IMR-90 (cell line): ENCODE results near the gene CMTM8. TPM values are rescaled to one million over a fixed set of nuclear protein-coding genes. Genes with fewer than 3 reads are reported as not detected.

ENCODE experiments used
- ATAC-seq: fragments of 200-7000 bp; cut with Tn5 transposase; 2 replicates; pipeline ENCODE4 v1.9.1; 2020; ENCODE audit warnings: low read depth, mild to moderate bottlenecking, moderate library complexity
- BruUV-seq: library from RNA; stranded (reverse); fragments of 400-500 nt; replicated peaks from 2 replicates; lab custom pipeline; 2021; lab: Mats Ljungman, UMichigan
- CTCF ChIA-PET: fragments of 300-600 bp; formaldehyde crosslinking; extraction: SDS; loops from one replicate; lab custom pipeline; 2021; ENCODE audit warnings: antibody characterized with exemption; lab: Yijun Ruan, JAX
- POLR2A ChIA-PET: fragments of 300-600 bp; sonication (Branson Sonifier 250); formaldehyde crosslinking; loops from one replicate; lab custom pipeline; 2022; ENCODE audit warnings: antibody characterized with exemption; ENCODE audit not compliant: unreplicated experiment; lab: Charles Lee
- DNase-seq: peaks from one replicate; pipeline ENCODE4 v3.0.0; 2013
- H2AFZ ChIP-seq: replicated peaks from 2 replicates; pipeline ENCODE3; 2013; ENCODE audit warnings: low read length, mild to moderate bottlenecking; ENCODE audit not compliant: poor library complexity
- H2AK5ac ChIP-seq: 2 replicates; pipeline ENCODE4 v1.6.1; 2013; ENCODE audit warnings: low read depth, low read length, inconsistent platforms
- H2AK9ac ChIP-seq: replicated peaks from 2 replicates; pipeline ENCODE3; 2013; ENCODE audit warnings: mild to moderate bottlenecking, low read depth, low read length, moderate library complexity; ENCODE audit not compliant: poor library complexity
- H2BK120ac ChIP-seq: 2 replicates; pipeline ENCODE4 v1.6.1; 2013; ENCODE audit warnings: low read depth, low read length, inconsistent platforms
- H2BK15ac ChIP-seq: 3 replicates; pipeline ENCODE4 v1.6.1; 2013; ENCODE audit warnings: low read depth, low read length, inconsistent platforms
- H2BK20ac ChIP-seq: 2 replicates; pipeline ENCODE4 v1.6.1; 2013; ENCODE audit warnings: low read depth, mild to moderate bottlenecking, inconsistent platforms, low read length, moderate library complexity
- H2BK5ac ChIP-seq: 2 replicates; pipeline ENCODE4 v1.6.1; 2013; ENCODE audit warnings: mild to moderate bottlenecking, low read depth, low read length, inconsistent platforms; ENCODE audit not compliant: poor library complexity, severe bottlenecking
- H3K14ac ChIP-seq: replicated peaks from 2 replicates; pipeline ENCODE4 v1.6.1; 2013; ENCODE audit warnings: low read depth, low read length, inconsistent platforms
- H3K18ac ChIP-seq: 2 replicates; pipeline ENCODE4 v1.6.1; 2013; ENCODE audit warnings: low read depth, low read length, control low read depth
- H3K23ac ChIP-seq: 2 replicates; pipeline ENCODE4 v1.6.1; 2013; ENCODE audit warnings: low read depth, low read length, inconsistent platforms
- H3K27ac ChIP-seq: 2 replicates; pipeline ENCODE4 v1.5.1; 2013; ENCODE audit warnings: mild to moderate bottlenecking, control low read depth, low read length; ENCODE audit not compliant: insufficient read depth
- H3K27me3 ChIP-seq: 2 replicates; pipeline ENCODE4 v1.6.1; 2013; ENCODE audit warnings: low read length; ENCODE audit not compliant: control insufficient read depth, insufficient read depth
- H3K36me3 ChIP-seq: 2 replicates; pipeline ENCODE4 v1.6.1; 2013; ENCODE audit warnings: low read length, mixed read lengths; ENCODE audit not compliant: control insufficient read depth, insufficient read depth
- H3K4ac ChIP-seq: 2 replicates; pipeline ENCODE4 v1.6.1; 2013; ENCODE audit warnings: low read depth, low read length, inconsistent platforms
- H3K4me1 ChIP-seq: 2 replicates; pipeline ENCODE4 v1.6.1; 2013; ENCODE audit warnings: low read length, mixed read lengths; ENCODE audit not compliant: control insufficient read depth, insufficient read depth
- H3K4me2 ChIP-seq: 2 replicates; pipeline ENCODE4 v1.6.1; 2013; ENCODE audit warnings: low read depth, mild to moderate bottlenecking, control low read depth, low read length, moderate library complexity
- H3K4me3 ChIP-seq: 2 replicates; pipeline ENCODE4 v1.5.1; 2013; ENCODE audit warnings: low read depth, mild to moderate bottlenecking, control low read depth, low read length, moderate library complexity; ENCODE audit not compliant: insufficient read depth
- H3K56ac ChIP-seq: 2 replicates; pipeline ENCODE4 v1.6.1; 2013; ENCODE audit warnings: low read length, inconsistent platforms; ENCODE audit not compliant: insufficient read depth; ENCODE audit errors: extremely low read depth
- H3K79me1 ChIP-seq, 2 experiments: 2 replicates each; pipeline ENCODE4 v1.6.1; 2013; ENCODE audit warnings: low read length in 2 of 2, inconsistent platforms in 1 of 2, low read depth in 1 of 2
- H3K9ac ChIP-seq: 2 replicates; pipeline ENCODE4 v1.6.1; 2013; ENCODE audit warnings: low read depth, low read length, control low read depth
- H3K9me1 ChIP-seq: 2 replicates; pipeline ENCODE4 v1.6.1; 2013; ENCODE audit warnings: low read length, inconsistent platforms; ENCODE audit not compliant: insufficient read depth
- H3K9me3 ChIP-seq: 2 replicates; pipeline ENCODE4 v1.6.1; 2013; ENCODE audit warnings: low read length; ENCODE audit not compliant: control insufficient read depth, insufficient read depth
- H4K20me1 ChIP-seq: 2 replicates; pipeline ENCODE4 v1.6.1; 2013; ENCODE audit warnings: low read length, inconsistent platforms; ENCODE audit not compliant: insufficient read depth
- H4K5ac ChIP-seq: 2 replicates; pipeline ENCODE4 v1.6.1; 2013; ENCODE audit warnings: mild to moderate bottlenecking, low read depth, low read length, control low read depth
- H4K8ac ChIP-seq, 2 experiments: 2 replicates each; pipeline ENCODE4 v1.6.1; 2013; ENCODE audit warnings: low read depth in 2 of 2, low read length in 2 of 2, control low read depth in 1 of 2, inconsistent platforms in 1 of 2
- H4K91ac ChIP-seq: 2 replicates; pipeline ENCODE4 v1.6.1; 2013; ENCODE audit warnings: low read depth, low read length, inconsistent platforms; ENCODE audit not compliant: insufficient read depth
- BHLHE40 ChIP-seq: fragments of 150-350 bp; IDR thresholded peaks from 2 replicates; pipeline ENCODE4 v1.6.1; 2016; ENCODE audit warnings: mild to moderate bottlenecking, low read depth, low read length
- MXI1 ChIP-seq: IDR thresholded peaks from 2 replicates; pipeline ENCODE4 v1.6.1; 2012; ENCODE audit warnings: low read depth, mild to moderate bottlenecking, low read length, moderate library complexity, borderline replicate concordance
- RAD21 ChIP-seq: IDR thresholded peaks from 2 replicates; pipeline ENCODE4 v1.6.1; 2012; ENCODE audit warnings: low read length, improper control_type of control experiment
- WGBS, 2 experiments: methylation state at CpG; one replicate each; pipeline versions ENCODE4 v1.1.5 to v1.1.7; 2013; ENCODE audit warnings: missing lambda C conversion rate in 2 of 2; ENCODE audit not compliant: insufficient read length in 1 of 2; ENCODE audit errors: extremely low coverage in 2 of 2; 5-methylcytosine and 5-hydroxymethylcytosine counted together
- dilution Hi-C: fragments of 300-500 bp; cut with HindIII; formaldehyde crosslinking; loops from one replicate; pipeline ENCODE4 v1.14.3; 2018; ENCODE audit warnings: low sequenced_read_pairs; ENCODE audit not compliant: unreplicated experiment
- in situ Hi-C: fragments of 300-500 bp; cut with MboI; formaldehyde crosslinking; loops from 3 replicates; pipeline ENCODE4 v1.14.3; 2019; ENCODE audit warnings: low sequenced_read_pairs, inconsistent platforms, mixed read lengths
- intact Hi-C: fragments of 100-400 bp; cut with micrococcal nuclease; formaldehyde crosslinking; loops from 2 replicates; pipeline ENCODE4 v1.10.0; 2022
- polyA plus RNA-seq, 3 experiments: library from polyadenylated mRNA; depleted of rRNA; stranded (reverse); fragments of >200 nt; gene quantifications; 2 replicates each; pipeline ENCODE4 v1.2.3, GENCODE V29; 2012; ENCODE audit warnings: low replicate concordance in 1 of 3
- total RNA-seq: library from RNA; depleted of rRNA; stranded (reverse); fragments of >200 nt; gene quantifications from 2 replicates; pipeline ENCODE4 v1.2.3, GENCODE V29; 2012

The CMTM8 gene
- total and polyA plus RNA-seq, 2 of the 4 experiments (the other 2 are of a cell fraction), result 0.15 TPM; not detected in 1

DNA sequence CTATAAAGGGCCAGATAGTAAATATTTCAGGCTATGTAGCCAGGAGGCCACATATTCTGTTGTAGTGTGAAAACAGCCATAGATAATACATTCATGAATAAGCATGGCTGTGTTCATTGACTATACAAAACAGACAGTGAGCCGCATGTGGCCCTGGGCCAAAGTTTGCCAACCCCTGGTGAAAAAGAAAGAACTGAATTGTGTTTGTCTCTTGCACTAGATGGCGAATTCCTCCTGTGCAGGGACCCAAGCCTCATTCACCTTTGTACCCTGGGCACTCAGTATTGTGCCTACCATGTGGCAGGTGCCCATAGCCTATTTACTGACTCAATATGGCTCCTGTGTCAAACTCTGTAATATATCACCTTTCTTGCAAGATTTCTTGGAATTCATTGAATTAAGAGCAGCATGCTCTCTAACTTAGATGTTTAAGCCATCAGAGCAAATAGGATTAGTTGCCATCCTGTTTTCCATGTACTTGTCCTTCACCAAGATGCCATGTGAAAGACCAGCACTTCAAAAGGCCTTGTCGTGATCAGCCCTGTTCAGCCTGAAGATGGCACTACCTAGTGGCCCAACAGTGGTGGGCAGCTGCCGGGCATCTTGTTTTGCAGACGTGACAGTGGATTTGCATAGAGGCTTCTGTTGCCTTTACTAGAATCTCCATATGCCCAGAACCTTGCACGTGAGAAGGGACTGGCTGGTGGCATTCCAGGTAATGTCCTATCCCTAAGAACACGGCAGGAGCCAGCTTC is 102.3 kb downstream of the CMTM8 start:
- Histone ChIP-seq H3K9me3 (no peaks in the 10 kb centered on the region), H3K56ac (no peak overlapping the region), H4K5ac (no peak overlapping the region), H2BK15ac (no peak overlapping the region), H2AK5ac (no peak overlapping the region), H3K36me3 (no peaks in the 10 kb centered on the region), H3K23ac (no peak overlapping the region), H3K27ac (no peak overlapping the region), H2AK9ac (no peak overlapping the region), H4K91ac (no peak overlapping the region), H3K9ac (no peak overlapping the region), H3K4me2 (no peak overlapping the region), H2AFZ (no peak overlapping the region), H2BK5ac (no peak overlapping the region), H3K27me3 (peaks cover 13% of the 10 kb centered on the region), H3K9me1 (no peaks in the 10 kb centered on the region), H3K4me1 (no peaks in the 10 kb centered on the region), H2BK20ac (no peak overlapping the region), H3K14ac (no peak overlapping the region), H3K4me3 (no peak overlapping the region), H3K4ac (no peak overlapping the region), H4K8ac (no peak overlapping the region), H3K79me1 (no peaks in the 10 kb centered on the region), H3K18ac (no peak overlapping the region), H4K20me1 (no peaks in the 10 kb centered on the region), H2BK120ac (no peak overlapping the region)
- no peak for DNase-seq
- dilution Hi-C loops, result no loop called here
- intact Hi-C loops, result loop anchor here (2.0 to 5.0 kb wide), 2 partner anchors 43 to 162 kb away; no protein-coding TSS in a partner anchor
- CTCF ChIA-PET, result interaction anchor here (0.5 kb wide), 1 partner anchor 277 kb away, joined by 3 read pairs; no protein-coding TSS in a partner anchor
- in situ Hi-C loops, result no loop called here
- WGBS, 2 experiments, result 27% methylated on average over 3 of the region's 7 CpGs; no CpG with 5 or more reads in 1 of the 2 experiments
- no TSS peak for BruUV-seq
- TF ChIP-seq RAD21 (no peak), MXI1 (no peak), BHLHE40 (no peak)
- POLR2A ChIA-PET, result no interaction called here
- ATAC-seq, result no peak
